SJCRH30 (cell line): Measurements from ENCODE around the gene MRPS23. TPM values are rescaled to one million over a fixed set of nuclear protein-coding genes. Genes with fewer than 3 reads are reported as not detected.
A peak's percentile ranks its signal among the peaks of the same experiment; 100 is the strongest.

Experiments
- DNase-seq, 2 experiments: peaks; one replicate each; pipeline ENCODE4 v3.0.0-alpha.2; 2015 to 2020
- H3K27ac ChIP-seq: fragments of 250-450 bp; sonication (Bioruptor Pico); 2 replicates; pipeline ENCODE4 v1.5.1; 2020; ENCODE audit warnings: mild to moderate bottlenecking, moderate library complexity
- H3K27me3 ChIP-seq: fragments of 250-450 bp; sonication (Bioruptor Pico); 2 replicates; pipeline ENCODE4 v1.5.1; 2020; ENCODE audit warnings: mild to moderate bottlenecking, moderate library complexity
- H3K36me3 ChIP-seq: fragments of 250-450 bp; sonication (Bioruptor Pico); 2 replicates; pipeline ENCODE4 v1.5.1; 2020; ENCODE audit warnings: mild to moderate bottlenecking, moderate library complexity
- H3K4me1 ChIP-seq: fragments of 250-450 bp; sonication (Bioruptor Pico); 2 replicates; pipeline ENCODE4 v1.5.1; 2020; ENCODE audit warnings: mild to moderate bottlenecking, moderate library complexity
- H3K4me3 ChIP-seq: fragments of 250-450 bp; sonication (Bioruptor Pico); 2 replicates; pipeline ENCODE4 v1.5.1; 2020; ENCODE audit warnings: mild to moderate bottlenecking, moderate library complexity
- H3K9me3 ChIP-seq: fragments of 250-450 bp; sonication (Bioruptor Pico); replicated peaks from 2 replicates; pipeline ENCODE4 v1.5.1; 2020; ENCODE audit warnings: mild to moderate bottlenecking, moderate library complexity
- total RNA-seq: library from RNA; depleted of rRNA; stranded (reverse); fragments of >200 nt; shearing (Covaris generic); gene quantifications from 2 replicates; pipeline ENCODE4 v1.2.3, GENCODE V29; 2014

MRPS23 gene
- total RNA-seq, 1 experiment from 2014 or later = 28.4 TPM

DNA sequence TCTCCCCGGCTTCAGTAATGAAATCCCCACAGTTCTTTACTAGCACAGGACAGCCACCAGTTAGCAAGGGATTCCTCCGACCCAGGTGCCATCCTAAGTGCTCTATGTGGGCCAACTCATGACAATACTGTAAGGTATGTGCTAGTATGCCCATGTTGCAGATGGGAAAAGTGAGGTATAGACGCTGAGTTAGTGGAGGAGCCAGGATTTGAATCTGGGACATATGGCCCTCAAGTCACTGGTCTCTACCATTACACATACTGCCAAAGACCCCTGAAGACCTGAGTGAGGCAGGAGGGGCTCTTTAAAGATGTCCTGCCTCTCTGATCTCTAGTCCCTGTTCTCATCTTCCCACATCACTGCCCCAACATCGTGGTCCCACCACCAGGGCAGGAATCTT lies 36.2 kb upstream of the MRPS23 start:
- Histone ChIP-seq H3K36me3 (0 out of 2 replicates have a peak, but pooled peaks cover 7% of the 10 kb centered on the region), H3K9me3 (no peaks in the 10 kb centered on the region), H3K27me3 (no peaks in the 10 kb centered on the region), H3K4me1 (peaks cover 46% of the 10 kb centered on the region), H3K4me3 (no peak overlapping the region), H3K27ac (no peak overlapping the region)
- DNase-seq = no peak

DNA sequence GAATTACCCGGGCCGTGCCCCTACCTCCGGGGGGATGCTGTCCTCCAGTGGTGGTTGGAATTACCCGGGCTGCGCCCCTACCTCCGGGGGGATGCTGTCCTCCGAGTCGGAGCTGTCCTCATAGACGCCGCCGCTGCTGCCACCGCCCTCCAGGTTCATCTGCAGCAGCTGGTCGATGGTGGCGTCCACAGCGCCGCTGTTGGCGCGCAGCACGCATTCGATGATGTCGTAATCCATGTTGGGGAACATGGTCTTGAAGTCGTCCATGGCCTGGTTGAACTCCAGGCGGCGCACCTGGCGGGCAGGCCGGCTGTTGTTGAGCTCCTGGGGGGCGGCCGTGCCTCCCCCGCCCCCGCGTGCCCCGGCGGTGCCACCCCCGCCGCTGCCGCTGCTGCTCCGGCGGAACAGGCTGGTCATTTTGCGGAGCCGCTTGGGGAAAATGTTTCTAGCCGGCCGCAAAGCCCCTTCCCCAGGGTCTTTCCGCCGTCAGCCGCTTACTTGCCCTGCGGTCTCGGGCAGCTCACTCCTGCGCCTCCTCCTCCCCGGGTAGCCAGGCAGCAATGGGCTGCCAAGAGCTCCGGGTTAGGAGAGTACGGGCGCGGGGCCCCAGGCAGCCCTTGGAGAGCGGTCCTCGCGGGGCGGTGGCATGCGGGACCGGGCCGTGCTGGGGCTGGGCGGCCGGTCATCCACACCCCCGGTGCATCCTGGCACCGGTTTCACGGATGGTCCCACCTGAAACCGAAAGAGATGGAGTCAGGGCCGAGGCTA lies 35.5 kb upstream of the MRPS23 start:
- H3K36me3 ChIP-seq = 0 out of 2 replicates have a peak, but pooled peaks cover 7% of the 10 kb centered on the region
- H3K9me3 ChIP-seq = no peaks in the 10 kb centered on the region
- H3K4me1 ChIP-seq = peaks cover 48% of the 10 kb centered on the region
- H3K27ac ChIP-seq = no peak overlapping the region
- DNase-seq = no peak
- no peaks in the 10 kb centered on the region for H3K27me3 ChIP-seq
- no peak overlapping the region for H3K4me3 ChIP-seq

DNA sequence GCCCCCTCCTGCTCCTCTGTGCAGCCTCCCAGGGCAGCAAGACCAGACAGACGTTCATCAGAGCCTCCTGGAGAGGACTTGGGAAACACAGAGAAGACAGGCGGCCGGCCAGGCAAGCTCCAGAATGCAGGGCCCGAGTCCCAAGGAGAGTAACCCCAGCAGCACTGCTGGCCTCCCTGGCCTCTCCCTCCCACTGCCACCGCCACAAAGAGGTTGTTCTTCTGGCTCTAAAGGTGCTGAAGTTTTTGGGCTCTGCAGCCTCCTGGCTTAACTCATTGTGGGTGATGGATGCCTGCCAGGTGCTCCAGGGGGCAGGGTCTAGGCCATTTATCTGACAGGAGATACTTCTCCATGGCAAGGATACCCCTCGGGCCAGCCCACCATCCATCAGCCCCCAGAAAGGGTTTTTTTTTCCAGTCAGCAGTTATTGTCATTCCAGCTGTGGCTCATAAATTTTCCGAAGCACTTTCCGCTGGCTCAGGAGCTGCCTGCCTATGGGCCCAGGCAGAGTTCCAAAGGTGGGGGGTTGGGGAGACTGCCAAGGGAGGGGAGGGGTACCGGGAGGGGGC lies 32.0 kb upstream of the MRPS23 start:
- Histone ChIP-seq H3K36me3 (peaks cover 16% of the 10 kb centered on the region; the same call in 1 of the 2 replicates), H3K27ac (peak overlapping the region; percentile 55), H3K4me1 (peaks cover 43% of the 10 kb centered on the region), H3K4me3 (no peak overlapping the region), H3K9me3 (no peaks in the 10 kb centered on the region), H3K27me3 (no peaks in the 10 kb centered on the region)
- peak; percentile 90 to 95 for DNase-seq

DNA sequence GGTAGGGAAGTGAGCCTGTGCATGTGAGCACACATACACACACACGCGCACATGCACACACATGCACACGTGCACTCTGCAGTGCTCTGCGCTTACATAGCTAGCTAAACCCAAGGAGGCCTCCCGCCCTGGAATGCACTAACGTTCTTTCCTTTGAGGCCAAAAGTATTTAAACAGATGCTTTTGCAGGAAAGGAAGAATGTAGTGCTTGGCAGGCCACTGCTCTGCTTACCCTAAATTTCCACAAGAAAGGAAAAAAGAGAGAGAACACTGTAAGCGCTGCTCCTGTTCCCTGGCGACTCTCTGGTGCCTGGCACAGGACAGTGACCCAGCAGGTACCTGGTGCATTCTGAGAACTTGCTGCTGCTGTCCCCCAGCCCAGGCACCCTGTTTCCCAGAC lies 31.3 kb upstream of the MRPS23 start:
- H3K36me3 ChIP-seq = peaks cover 16% of the 10 kb centered on the region; the same call in 1 of the 2 replicates

DNA sequence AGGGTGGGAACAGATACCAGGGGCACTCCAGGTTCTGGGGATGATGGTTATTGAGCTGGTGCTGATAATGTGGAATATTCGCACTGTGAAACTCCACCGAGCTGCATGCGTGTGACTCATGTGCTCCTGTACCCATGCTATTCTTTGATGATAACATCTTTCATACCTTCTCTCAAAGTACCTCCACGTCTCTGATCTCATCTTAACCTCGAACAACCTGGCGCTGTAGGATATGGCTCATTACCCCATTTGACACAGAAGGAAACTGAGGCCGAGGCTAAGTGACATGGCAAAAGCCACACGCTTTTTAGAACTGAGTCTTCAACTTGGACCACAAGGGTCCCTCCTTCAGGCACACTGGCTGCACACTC lies 30.2 kb upstream of the MRPS23 start:
- DNase-seq = no peak
- Histone ChIP-seq H3K27ac (no peak overlapping the region), H3K36me3 (peaks cover 16% of the 10 kb centered on the region; the same call in 1 of the 2 replicates), H3K27me3 (no peaks in the 10 kb centered on the region), H3K4me3 (no peak overlapping the region), H3K4me1 (peaks cover 58% of the 10 kb centered on the region), H3K9me3 (no peaks in the 10 kb centered on the region)

More for the DNA sequence above, 31.3 kb upstream of the MRPS23 start:
- Histone ChIP-seq H3K4me3 (no peak overlapping the region), H3K27ac (peak overlapping the region; percentile 55), H3K4me1 (peaks cover 50% of the 10 kb centered on the region), H3K27me3 (no peaks in the 10 kb centered on the region), H3K9me3 (no peaks in the 10 kb centered on the region)
- no peak for DNase-seq

DNA sequence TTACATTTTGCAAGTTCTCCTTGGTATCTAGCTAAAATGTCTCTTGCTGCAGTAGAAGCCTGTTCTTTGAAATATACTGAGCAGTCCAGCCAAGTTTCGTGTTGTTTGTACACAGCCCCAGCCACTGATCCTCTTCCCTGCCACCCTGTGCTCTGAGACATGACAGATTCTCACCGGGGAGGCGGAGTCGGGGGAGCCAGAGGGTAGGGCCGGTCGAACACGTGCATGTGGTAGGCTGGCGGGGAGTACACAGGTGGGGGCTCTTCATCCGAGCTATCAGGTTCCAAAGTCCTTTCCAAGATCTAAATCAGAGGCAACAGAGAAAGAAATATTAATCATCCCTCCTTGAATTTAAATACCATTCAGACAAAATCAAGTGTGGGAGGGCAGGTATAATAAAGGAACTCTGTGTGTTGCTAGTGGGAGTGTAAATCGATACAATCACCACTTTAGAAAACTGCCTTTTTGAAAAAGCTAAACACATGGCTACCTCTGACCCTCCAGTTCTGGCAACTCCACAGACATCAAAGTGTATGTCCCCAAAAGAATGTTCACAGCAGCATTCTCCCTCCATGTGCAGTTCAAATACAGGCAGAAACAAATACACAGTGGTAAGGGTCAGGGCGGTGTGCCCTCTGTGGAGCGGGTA lies 29.7 kb upstream of the MRPS23 start:
- no peak overlapping the region for H3K27ac ChIP-seq
- H3K4me3 ChIP-seq = no peak overlapping the region
- DNase-seq = no peak
- peaks cover 16% of the 10 kb centered on the region; the same call in 1 of the 2 replicates for H3K36me3 ChIP-seq
- H3K4me1 ChIP-seq = peaks cover 61% of the 10 kb centered on the region
- H3K27me3 ChIP-seq = no peaks in the 10 kb centered on the region
- H3K9me3 ChIP-seq = no peaks in the 10 kb centered on the region

DNA sequence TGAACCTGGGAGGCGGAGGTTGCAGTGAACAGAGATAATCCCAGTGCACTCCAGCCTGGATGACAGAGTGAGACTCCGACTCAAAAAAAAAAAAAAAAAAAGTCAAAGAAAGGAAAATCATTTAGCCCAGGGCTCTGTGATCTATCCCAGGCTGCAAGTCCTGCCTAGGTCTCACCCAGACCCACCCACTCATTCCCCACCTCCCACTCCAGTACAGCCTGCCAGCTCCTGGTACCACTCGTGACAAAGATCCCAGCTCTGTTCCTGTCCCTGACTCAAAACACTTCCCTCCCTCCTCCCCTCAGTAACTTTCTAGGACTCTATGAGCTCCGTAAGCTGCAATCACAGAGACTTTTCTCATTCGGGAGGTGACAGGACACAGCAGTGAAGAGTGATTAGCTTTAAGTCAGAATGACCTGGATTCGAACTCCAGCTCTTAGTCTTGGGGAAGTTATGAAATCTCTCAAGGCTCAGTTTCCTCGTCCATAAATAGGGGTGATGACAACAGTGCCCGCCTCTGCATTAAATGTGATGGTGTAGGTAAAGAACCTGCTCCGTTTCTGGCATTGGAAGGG lies 28.0 kb upstream of the MRPS23 start:
- Histone ChIP-seq H3K27ac (no peak overlapping the region), H3K36me3 (peaks cover 9% of the 10 kb centered on the region; the same call in 1 of the 2 replicates), H3K9me3 (no peaks in the 10 kb centered on the region)

DNA sequence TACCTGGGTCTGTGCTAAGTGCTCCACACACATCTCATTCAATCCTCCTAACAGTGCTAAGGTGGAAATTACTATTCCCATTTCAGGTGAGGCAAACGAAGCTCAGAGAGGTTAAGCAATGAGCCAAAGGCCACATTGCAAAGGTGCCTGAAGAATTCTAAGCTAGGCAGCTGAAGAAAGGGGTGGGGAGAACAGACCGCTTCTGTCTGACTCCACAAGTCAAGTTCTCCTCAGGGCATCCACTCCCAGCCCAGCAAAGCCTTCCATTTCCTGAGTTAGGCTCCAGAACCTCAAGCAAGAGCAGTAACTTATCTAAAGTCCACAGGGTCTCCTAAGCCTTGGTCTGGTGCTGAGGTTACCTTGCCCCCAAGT lies 27.0 kb upstream of the MRPS23 start:
- peaks cover 9% of the 10 kb centered on the region; the same call in 1 of the 2 replicates for H3K36me3 ChIP-seq
- no peaks in the 10 kb centered on the region for H3K27me3 ChIP-seq
- DNase-seq = no peak
- H3K4me1 ChIP-seq = peaks cover 66% of the 10 kb centered on the region
- H3K4me3 ChIP-seq = no peak overlapping the region
- H3K9me3 ChIP-seq = no peaks in the 10 kb centered on the region
- H3K27ac ChIP-seq = peak overlapping the region; percentile 31; the same call in 1 of the 2 replicates

More for the DNA sequence above, 28.0 kb upstream of the MRPS23 start:
- Histone ChIP-seq H3K27me3 (no peaks in the 10 kb centered on the region), H3K4me1 (peaks cover 75% of the 10 kb centered on the region), H3K4me3 (no peak overlapping the region)
- DNase-seq = no peak

DNA sequence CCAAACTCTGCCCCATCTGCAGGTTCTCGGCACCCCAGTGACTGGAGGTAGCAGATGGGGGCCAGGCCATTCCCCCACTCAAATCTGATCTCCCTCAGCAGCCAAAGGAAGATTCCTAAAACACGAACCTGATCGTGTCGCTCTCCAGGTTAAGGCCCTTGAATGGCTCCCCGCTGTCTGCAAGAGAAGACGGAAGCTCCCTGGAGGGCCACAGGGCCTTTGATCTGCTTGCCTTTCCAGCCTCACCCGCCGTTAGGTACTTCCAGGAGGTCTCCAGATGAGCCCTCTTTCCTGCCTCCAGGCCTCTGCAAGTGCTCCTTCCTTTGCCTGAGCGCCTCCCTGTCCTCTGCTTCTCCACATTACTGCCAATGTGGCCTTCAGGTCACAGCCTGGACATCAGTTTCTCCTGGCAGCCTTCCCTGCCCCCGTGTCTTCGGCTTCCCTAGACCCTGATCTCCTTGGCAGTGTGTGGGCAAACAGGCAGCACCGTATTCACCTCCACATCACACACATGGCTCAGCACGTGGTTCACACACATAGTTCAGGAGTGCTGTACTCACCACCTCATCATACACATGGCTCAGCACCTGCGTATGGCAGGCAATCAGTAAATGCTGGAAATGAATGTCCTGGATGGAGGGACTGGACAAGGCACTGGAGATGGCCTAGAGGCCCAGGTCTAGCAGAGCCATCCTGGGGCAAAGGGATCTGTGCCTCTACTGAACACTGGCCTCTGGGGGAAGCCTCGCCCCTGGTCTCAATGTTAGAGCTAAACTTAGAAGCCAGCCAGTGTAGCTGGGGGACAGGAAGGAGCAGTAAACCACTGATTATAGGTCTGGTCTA lies 26.4 kb upstream of the MRPS23 start:
- Histone ChIP-seq H3K27me3 (no peaks in the 10 kb centered on the region), H3K9me3 (no peaks in the 10 kb centered on the region), H3K4me3 (no peak overlapping the region), H3K27ac (peak overlapping the region; percentile 97), H3K4me1 (peaks cover 60% of the 10 kb centered on the region), H3K36me3 (peaks cover 9% of the 10 kb centered on the region; the same call in 1 of the 2 replicates)
- no peak for DNase-seq

DNA sequence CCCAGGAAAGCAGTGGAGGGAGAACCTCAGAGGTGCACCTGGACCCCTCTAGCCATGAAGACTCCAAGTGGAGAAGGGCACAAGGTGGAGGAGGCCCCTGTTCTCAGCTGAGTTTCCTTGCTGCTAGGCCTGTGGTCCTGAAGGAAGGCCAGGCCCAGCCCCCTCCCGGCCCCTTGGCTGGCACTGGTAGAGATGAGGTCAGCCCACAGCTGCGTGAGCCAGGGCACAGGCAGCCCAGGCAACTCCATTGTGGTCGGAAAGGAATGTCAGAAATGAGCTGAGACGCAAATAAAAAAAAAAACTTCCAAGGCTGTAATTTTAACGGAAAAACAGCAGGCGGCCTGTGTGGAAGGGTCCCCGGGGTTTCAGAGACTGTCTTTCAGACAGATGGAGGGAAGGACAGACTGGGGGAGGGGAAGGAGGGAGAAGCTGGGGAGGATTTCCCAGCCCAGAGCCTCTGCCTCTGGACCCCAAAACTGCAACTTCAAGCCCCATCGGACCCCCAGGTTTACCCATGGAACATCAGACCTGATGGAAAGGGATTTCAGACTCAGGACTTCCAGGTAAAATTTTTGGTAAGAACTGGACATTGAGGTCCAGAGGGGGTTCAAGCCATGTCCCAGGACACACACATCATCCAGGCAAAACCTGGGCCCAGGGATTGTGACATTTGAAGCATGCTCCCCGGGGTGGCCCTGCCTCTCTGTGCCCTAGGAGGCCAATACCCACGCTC lies 25.6 kb upstream of the MRPS23 start:
- Histone ChIP-seq H3K4me3 (peak overlapping the region; percentile 13), H3K36me3 (peaks cover 9% of the 10 kb centered on the region; the same call in 1 of the 2 replicates), H3K4me1 (peaks cover 54% of the 10 kb centered on the region), H3K27me3 (no peaks in the 10 kb centered on the region), H3K27ac (peak overlapping the region; percentile 97), H3K9me3 (no peaks in the 10 kb centered on the region)
- DNase-seq = peak; percentile 96 to 97

DNA sequence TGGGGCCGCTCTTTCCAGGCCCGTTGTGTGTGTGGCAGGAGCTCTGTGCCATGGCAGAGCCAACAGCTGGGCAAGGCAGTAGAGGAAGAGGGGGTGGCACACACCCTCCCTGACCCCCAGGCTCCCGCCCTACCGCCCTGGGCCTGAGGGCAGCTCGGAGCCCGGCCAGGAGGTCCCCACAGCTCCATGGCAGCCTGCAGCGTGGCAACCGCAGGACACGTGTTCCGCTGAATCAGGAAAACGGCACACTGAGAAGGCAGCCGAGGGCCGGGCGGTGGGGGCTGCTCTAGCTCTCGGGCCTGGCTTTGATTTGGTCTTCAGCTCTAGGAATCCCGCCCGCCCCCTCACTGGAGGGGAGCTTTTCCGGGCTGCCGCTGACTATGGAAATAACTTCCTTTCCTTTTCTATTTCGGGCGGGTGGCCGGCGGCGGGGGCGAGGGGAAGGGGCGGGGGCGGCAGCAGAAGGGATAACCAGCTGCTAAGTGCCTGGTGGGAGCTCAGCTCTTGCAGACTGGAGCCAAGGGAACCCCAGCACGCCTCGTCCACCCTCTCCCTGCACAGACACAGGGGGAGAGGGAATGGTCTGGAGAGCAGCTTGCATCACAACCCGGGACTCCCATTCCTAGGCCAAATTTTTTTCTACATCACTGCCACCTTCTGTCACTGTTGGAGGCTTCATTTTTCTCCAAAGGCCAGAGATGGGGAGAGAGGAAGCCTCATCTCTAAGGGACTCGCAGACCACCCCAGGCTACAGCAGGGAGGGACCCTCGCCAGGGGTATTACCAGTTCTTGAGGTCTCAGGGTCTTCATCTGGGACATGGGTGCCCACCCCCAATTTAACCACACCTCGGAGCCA lies 24.8 kb upstream of the MRPS23 start:
- H3K4me3 ChIP-seq = peak overlapping the region; percentile 36
- DNase-seq = peak; percentile 94 to 95
- H3K27ac ChIP-seq = peak overlapping the region; percentile 97
- peaks cover 9% of the 10 kb centered on the region; the same call in 1 of the 2 replicates for H3K36me3 ChIP-seq
- no peaks in the 10 kb centered on the region for H3K9me3 ChIP-seq
- H3K27me3 ChIP-seq = no peaks in the 10 kb centered on the region
- peaks cover 56% of the 10 kb centered on the region for H3K4me1 ChIP-seq

DNA sequence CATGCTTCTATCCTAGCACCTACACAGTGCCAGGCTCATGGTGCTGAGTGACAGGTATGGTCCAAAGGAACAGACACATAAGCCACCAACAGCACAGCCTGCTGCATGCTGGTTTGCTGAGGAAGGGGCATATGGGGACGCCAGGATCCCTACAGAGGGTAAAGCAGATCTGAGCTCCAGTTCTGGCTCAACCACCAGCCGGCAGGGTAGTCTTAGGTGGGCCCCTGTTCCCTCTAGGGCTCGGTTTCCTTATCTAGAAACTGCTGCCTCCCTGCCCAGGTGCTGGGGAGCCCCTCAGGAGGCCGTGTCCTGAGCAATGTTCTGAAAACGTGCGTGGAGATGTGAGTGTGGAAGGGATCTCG lies 24.2 kb upstream of the MRPS23 start:
- peak overlapping the region; percentile 36 for H3K4me3 ChIP-seq
- peaks cover 2% of the 10 kb centered on the region; the same call in 1 of the 2 replicates for H3K36me3 ChIP-seq
- peaks cover 56% of the 10 kb centered on the region for H3K4me1 ChIP-seq

More for the DNA sequence above, 24.2 kb upstream of the MRPS23 start:
- H3K27ac ChIP-seq = peak overlapping the region; percentile 97
- H3K9me3 ChIP-seq = no peaks in the 10 kb centered on the region
- H3K27me3 ChIP-seq = no peaks in the 10 kb centered on the region
- DNase-seq = no peak
